ENCODE data around the gene SLC6A17.

Gene SLC6A17

DNA sequence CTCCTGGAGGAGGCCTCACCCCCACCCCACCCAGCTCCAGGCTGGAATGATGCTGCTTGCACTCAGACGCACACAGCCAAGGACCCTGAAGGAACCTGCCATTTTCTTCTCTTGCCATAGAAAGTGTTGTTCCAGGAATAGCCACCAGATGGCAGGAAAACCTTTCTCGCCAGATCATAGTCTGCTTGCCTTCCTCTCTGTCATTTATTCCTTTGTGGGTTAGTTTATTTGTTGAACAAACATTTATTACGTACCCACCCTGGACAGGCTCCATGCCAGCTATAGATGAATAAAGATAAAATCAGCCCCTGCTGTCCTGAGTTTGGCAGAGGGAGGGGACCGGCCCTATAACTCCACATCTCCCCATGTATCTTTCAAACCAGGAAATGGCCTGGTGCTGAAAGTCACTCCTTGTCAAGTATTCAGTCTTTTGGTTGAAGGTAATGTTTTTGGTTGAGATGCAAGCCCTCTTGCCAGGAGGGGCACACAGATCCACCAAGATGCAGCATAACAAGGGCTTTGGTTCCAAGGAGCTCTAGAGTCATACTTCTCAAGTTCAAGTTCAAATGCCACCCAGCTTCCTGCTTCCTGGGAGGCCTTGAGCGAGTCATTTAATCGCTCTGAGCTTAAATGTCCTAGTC is 52.8 kb downstream of the SLC6A17 start:
- peak in 2 of 3 experiments; percentile 35 to 53 for DNase-seq (ENCODE audit: low read depth in 3 of 3)

DNA sequence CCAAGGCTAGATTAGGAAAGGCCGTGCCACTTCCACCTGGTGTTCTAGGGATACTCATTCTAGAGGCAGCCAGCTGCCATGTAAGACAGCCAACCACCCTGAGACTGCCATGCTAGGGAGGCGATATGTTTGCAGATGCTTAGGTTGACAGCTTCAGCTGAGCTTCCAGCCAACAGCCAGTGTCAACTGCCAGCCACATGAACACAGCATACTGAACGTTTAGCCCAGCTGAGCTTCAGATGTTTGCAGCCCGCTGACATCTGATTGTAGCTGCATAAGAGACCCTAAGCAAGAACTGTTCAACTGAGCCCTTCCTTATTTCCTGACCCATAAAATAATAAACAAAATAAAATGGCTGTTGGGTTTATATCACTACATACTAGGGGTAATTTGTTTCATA is 54.9 kb downstream of the SLC6A17 start:
- DNase-seq (ENCODE audit: low read depth in 3 of 3) = no peak

DNA sequence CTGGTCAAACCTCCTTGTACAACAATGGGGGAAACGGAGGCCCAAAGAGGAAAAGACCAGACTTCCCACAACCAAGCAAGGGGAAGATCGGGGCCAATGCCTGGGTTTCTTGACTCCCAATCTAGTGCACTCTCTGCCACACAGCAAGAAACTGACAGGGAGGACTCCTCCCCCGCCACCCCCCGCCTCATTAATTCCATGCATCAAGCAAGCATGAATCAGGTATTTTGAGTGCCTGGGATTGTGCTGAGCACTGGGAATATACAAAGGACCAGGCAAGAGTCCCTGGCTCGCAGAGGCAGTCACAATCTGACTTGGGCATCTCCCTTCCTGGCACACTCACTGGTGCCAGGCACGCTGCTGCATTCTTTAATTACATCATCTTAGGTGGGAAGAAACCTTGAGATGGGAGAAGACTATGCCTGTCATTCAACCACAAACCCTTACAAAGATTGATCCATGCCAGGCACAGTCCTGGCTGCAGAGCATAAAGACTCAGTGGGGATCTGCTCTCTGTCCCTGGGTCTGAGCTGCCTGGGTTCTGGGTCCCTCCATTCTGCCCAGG is 55.4 kb downstream of the SLC6A17 start:
- no peak for DNase-seq (ENCODE audit: low read depth in 3 of 3)

DNA sequence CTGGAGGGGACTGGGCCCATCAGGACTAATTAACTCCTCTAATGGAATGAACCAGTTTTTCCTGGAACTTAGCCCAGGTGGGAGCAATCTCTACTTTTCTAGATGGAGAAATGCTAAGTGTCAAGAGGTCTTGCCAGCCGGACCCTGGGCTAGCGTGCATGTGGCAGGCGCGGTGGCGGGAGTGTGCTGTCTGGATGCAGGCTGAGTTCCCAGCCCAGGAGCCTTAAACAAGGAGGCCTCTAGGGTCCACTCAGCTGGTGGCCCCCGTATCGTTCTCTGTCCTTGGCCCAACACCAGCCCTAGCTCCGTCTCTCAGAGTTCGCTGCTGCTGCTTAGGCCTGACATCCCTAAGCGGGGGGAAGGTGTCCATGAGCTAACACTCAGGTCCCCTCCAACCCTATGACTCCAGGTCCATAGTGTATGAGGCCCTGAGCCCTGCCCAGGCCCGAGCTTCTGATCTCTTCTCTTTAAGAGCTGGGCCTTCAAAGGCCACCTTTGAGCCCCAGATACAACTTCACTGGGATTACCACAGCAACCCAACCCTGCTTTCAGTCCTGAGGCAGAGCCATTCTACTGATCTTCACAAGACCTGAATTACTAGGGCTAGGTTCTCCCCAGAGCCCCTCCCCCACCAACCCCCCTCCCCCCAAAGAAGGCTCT is 56.1 kb downstream of the SLC6A17 start:
- DNase-seq (ENCODE audit: low read depth in 3 of 3) = no peak

DNA sequence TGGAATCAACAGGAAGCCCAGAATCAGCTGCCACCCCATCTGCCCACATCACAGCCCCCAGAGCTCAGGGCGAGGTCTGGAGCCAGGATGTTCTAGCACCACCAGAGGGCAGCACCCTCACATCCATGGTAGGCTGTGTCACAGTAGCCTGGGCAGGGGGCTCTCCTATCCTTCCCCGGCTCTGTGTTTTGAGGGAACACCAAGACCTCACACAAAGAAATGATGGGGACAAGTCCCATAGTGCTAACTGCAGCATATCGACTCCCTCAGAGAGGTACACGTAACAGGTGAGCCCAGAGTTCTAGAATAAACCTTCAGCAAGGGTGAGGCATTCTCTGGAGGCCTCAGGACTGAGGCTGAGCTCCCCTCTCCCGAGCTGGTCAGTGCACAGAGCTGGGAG is 57.5 kb downstream of the SLC6A17 start:
- peak; percentile 62 to 68 (median 63) for DNase-seq (ENCODE audit: low read depth in 3 of 3)

DNA sequence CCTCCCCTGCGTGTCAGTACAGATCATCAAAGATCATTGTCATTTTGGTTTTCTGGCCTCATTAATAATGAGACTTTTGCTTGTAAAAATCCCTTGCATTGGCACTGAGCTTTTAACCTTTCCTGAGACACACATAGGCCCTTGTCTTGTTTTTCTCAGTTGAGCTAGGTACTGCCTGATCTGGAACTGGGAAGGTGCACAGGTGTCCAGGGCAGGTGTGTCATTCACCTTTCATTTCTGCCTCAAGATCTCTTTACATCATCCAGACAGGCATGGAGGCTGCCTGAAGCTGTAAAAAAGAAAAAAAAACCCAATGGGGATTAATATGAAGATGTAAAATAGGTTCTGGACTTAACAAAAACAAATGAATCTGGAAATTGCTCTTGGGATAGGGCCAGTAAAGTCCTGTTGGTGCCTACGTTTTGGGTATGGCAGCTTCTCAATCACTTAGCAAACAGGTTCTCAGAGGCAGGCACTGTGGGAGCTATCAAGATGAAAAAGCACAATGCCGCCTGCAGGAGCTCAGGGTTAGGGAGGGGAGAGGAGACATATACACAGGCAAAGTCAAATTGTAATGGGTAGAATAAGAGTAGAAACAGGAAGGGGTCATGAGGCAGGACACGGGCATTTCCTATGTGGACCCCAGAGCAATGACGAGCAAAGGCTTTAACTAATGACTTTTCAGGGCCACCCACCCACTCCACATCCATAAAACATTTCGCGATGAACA is 58.8 kb downstream of the SLC6A17 start:
- no peak for DNase-seq (ENCODE audit: low read depth in 3 of 3)

DNA sequence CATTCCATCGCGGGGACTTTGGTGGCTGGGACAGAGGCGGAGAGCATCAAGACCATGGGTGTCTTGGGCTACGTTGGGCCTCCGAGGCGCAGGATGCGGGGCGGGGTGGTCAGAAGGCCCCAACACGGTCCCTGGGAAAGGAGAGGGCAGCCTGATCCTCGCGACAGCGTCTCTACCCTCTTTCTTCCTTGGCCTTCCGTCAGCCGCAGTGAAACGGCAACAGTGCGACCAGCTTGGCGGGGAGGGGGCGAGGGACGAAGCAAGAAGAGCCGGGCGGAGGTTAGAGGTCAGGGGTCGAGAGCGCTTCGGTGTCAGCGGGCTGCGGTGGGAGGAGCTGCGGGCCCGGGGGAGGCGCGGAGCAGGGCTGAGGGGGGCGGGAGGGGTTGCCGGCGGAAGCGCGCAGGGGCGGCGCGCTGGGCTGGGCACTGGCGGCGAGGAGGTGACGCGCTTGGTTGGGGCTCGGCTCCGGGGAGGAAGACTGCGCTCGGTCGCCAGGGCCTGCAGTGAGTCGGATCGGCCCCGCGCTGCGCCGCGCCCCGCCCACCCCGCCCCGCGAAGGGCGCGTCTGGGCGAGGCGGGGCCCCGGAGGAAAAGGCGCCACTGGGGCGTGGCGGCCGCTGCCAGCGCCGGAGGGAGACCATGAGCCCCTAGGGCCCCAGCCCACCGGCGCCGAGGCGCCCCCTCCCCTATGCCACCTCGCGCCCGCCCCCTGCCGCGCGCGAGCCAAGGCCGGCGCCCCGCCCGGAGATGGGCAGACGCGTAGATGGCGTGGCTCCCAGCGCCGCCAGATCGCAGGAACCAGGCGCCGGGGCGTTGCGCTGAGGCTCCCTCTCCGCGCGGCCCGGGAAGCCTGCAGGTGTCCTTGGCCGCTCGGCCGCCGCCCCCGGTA is 59.7 kb downstream of the SLC6A17 start, which contains the start of gene KCNC4:
Gene KCNC4, plus strand, starts transcription at position 600 of the 889 bp plus-strand sequence. CDS start 1,186 bp downstream, outside the sequence.
- DNase-seq (ENCODE audit: low read depth in 3 of 3) = peak; percentile 79 to 88 (median 86)

DNA sequence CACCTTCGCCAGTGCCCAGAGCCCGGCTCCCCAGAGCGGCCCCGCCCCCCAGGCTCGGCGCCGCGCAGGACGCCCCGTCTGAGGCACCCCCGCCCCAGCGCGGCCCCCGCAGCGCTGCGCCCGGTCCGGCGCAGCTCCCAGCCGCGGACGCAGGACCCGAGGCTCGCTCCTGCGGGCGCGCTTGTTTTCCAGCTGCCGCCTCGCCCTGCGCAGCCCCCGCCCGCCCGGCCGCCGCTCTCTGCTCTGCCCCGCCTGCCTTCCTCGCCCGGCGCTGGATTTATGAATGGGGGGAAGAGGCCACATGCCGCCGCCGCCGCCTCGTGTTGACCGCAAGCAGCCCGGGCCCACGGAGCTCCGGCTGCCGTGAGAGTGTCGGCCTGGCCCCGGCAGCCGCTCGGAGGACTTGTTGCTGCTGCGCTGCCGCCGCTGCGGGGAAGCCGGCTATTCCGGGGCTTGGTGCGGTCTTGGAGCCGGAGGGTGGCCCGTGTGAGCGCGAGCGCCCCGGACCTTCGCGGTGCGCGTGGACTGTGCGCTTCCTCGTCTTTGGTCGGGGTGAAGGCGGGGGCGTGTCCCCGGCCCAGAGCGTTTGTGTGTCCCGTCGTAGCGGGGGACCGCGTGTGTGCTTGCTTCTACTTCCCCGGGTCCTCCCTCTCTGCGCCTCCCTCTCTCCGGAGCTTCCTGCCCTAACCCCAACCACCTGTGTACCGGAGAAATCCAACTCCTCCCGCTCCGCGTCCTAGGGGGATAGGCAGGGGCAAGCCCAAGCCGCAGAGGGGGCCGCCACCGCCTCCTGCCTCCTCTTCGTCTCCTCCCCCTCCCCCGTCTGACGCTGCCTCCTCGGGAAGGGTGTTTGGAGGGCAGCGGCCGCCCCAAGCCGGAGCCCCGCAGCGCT is 60.6 kb downstream of the SLC6A17 start:
- DNase-seq (ENCODE audit: low read depth in 3 of 3) = peak; percentile 24 to 47 (median 28)

DNA sequence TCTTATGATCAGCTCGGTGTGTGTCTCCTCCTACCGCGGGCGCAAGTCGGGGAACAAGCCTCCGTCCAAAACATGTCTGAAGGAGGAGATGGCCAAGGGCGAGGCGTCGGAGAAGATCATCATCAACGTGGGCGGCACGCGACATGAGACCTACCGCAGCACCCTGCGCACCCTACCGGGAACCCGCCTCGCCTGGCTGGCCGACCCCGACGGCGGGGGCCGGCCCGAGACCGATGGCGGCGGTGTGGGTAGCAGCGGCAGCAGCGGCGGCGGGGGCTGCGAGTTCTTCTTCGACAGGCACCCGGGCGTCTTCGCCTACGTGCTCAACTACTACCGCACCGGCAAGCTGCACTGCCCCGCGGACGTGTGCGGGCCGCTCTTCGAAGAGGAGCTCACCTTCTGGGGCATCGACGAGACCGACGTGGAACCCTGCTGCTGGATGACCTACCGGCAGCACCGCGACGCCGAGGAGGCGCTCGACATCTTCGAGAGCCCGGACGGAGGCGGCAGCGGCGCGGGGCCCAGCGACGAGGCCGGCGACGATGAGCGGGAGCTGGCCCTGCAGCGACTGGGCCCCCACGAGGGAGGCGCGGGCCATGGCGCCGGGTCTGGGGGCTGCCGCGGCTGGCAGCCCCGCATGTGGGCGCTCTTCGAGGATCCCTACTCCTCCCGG is 61.3 kb downstream of the SLC6A17 start:
- DNase-seq (ENCODE audit: low read depth in 3 of 3) = peak in 2 of 3 experiments; percentile 7 to 23

DNA sequence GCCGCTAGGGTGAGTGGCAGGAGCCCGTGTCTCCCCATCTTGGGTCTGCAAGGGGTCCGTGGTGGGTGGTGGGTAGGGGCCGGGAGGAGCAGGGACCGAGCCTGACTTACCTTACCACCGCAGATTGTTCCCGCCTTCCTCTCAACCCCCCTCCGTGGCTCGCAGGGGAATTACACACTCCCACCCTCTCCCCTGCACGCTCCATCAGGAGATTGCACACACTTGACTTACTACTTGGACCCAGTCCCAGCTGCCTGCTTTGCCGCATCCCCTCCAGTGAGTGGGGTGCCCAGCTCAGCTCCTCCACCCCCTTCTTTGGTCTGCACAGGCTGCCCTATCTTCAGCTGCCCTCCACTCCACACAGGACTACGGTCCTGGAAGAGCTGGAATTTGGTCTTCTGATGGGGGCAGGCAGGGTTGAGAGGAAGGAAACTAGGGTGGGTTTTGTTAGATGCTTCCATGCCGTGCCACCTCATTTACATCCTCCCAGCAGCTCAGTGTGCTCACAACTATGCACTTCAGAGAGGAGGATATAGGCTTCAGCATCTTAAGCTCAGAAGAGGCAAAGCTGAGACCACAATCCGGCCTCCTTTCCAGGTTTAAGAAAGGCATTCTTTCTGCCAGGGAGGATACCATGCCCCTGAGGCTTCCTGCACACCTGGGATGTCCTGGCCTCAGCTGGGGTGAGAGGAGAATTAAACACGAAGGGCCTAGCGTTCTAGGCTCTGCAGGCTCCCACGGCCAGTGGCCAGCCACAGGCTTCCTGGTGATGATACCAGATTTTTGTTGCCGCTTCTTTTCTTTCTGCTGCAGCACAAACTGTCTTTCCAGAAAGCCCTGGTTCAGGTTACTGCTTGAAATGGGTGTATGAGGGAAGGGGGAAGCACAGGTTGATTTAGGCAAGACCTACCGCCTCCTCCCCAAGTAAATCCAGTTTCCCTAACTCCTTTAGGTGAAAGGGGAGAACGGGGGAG is 62.2 kb downstream of the SLC6A17 start:
- DNase-seq (ENCODE audit: low read depth in 3 of 3) = no peak

DNA sequence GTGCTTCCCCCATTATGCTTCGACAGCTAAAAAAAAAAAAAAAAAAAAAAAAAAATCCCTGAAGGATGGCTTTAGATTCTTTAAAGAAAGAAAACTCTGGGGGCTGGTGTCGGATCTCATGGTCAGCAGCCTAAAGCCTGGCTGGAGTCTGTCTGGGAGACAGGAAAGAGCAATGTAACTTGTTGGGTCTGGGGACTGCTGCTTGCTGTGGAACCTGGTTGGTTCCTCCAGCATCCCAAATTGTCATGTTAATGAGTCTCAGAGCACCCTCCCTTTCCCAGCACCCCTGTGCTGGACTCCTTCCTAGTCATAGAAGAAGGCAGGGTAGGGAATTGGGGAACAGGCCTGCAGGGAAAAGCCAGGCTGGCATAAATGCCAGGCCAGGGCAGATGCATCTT is 62.8 kb downstream of the SLC6A17 start:
- no peak for DNase-seq (ENCODE audit: low read depth in 3 of 3)

DNA sequence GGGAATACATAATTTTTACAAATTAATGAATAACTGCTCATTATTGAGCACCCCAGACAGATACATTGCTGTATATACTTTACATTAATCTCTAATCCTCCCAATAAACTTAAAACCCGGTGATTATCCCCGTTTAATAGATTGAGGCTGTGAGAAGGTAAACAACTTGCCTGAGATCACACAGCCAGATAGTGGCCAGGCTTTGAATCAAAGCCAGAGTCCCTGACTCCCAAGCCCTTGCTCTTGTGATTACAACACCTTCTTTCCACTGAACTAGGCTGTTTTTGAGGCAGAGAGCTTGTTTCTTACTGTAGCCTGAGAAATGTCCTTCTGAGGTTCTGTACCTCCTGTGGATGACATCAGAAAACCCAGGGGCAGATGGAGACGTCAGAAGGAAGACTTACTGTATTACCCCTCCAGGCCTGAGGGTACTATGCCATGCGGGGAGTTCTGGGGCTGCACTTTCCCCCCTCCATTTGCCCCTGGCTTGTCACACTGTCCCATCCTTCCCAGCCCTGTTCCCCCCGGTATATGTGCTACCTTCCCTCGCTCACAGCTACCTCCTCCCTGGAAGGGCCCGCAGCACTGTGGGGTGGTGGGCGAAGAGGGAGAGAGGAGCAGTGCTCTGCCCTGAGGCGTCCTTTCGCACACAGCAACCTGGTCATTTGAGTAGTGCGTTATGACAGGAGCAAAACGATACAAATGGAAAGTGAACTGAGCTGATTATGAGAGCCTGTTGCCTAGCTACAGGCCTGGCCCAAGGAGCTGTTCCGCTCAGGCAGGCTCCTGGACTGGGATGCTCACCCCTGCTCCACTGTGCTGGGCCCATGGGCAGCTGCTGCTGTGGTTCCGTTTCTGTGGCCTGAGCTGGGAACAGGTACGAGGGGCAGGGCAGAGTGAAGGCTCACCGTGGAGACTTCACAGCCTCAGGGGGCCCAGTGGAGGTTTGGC is 64.4 kb downstream of the SLC6A17 start:
- DNase-seq (ENCODE audit: low read depth in 3 of 3) = no peak

DNA sequence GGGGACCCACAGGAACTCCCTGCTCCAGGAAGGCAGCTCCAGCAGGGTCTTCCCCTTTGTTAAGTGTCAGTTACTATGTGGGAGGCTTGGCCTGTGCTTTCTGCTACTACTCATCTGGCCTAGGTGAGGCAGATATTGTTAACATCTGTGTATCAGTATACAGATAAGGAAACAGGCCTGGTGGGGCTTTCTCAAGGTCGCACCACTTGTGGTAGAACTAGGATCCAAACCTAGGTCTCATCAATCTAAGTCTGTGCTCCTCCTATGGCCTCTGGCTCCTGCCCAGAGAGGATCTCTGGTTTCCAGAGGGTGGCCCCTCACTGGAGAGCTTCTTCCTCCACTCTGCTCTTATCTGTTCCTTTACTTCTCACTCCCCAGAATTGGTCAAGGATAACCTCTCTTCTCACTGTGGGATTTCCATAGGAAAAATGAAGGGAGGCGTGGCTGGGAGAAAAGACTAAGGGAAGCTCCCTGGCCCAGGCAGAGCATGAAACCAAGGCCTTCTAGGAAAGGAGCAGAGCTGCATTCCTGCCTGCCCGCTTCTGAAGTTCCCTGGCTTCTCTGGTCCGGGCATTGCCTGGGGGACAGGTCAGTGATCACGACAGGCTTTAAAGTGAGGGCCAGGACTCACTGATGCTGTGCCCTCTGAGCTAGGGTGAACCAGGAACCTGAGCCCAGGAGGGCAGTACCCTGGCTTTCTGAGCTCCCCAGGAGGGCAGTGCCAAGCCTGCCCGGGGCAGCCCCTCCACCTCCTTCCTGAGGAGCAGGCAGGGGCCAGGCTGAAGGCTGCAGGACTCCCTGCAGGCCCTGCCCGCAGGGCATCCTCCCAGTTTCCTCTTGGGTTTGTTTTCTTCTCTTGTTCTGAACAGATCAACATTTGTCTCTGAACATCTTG is 65.6 kb downstream of the SLC6A17 start:
- no peak for DNase-seq (ENCODE audit: low read depth in 3 of 3)

DNA sequence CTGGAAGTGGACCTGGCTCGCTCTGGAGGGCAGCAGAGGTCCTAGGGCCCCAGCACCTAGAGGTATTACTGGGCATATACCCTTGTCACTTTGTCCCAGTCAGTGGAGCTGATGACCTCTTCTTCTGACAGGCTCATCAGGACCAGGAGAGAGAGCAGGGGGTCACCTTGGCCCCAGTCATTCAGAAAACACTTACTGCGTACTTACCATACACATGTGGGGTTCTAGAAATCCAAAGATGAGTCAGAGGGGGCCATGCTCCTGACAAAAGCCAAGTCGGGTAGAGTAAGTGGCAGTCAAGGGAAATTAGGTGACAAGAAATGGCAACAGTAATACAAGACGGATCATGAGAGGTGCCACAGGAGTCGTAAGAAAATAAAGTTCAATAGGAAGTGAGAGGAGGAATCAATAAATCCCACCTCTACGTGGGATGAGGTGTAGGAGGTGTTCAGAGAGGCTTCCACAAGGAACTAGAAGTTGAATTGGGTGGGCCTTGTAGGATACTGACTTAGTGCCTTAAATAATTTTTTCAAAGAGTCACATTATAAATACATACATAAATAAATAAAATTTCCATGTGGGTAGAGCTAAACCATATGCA is 66.7 kb downstream of the SLC6A17 start:
- no peak for DNase-seq (ENCODE audit: low read depth in 3 of 3)

DNA sequence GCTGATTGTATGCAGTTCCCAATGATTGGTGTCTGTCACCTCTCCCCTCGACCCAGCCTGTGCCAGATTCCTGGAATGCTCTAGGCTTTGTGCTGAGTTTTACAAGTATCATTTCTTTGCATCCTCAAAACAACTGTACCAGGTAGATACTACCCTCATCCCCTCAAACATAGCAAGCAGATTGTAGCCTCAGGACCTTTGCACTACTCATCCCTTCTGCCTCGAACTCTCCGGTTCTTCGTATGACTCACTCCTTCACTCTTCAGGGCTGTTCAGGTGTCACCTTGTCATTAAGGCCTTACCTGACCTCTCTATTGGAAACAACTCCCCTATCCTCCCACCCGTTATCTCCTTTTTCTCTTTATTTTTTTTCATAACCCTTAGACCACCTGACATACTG is 67.8 kb downstream of the SLC6A17 start:
- no peak for DNase-seq (ENCODE audit: low read depth in 3 of 3)

DNA sequence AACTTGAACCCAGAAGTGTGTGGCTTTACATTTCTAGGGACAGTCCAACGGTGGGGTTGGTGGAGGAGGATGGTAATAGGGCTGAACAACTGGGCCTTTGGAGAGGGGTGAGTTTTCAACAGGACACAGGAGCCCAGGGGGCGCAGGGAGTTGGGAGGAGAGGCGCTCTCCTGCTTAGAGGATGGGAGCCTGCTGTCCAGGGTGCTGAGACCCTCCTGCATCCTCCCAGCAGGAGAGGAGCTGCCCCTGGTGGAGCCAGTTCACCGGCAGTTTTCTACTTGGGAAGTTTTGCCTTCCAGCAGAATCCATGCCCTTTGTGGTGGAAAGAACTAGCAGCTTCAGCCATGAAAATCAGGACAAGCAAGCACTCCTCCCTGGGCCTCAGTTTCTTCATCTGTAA is 68.4 kb downstream of the SLC6A17 start:
- DNase-seq (ENCODE audit: low read depth in 3 of 3) = no peak
